SK-N-SH (cell line): ENCODE data around the gene LRRIQ1. TPM values are rescaled to one million over a fixed set of nuclear protein-coding genes. Genes with fewer than 3 reads are reported as not detected.

Experiments used
- CTCF ChIA-PET: fragments of 300-600, 350-600 bp; formaldehyde crosslinking; extraction: SDS; loops from one replicate; lab custom pipeline; 2021; lab: Yijun Ruan, JAX
- POLR2A ChIA-PET: fragments of 350-600 bp; sonication (Branson Sonifier 250); formaldehyde crosslinking; extraction: SDS; loops from one replicate; lab custom pipeline; 2020; ENCODE audit warnings: antibody characterized with exemption, inconsistent platforms; lab: Yijun Ruan, JAX
- DNase-seq: peaks from one replicate; pipeline ENCODE4 v3.0.0; 2012
- H2AFZ ChIP-seq: fragments of 200-600 bp; sonication (generic); 2 replicates; pipeline ENCODE4 v1.8.1; 2016; ENCODE audit warnings: antibody characterized with exemption, mild to moderate bottlenecking, low read depth
- H3F3A ChIP-seq: fragments of 200-600 bp; sonication (generic); replicated peaks from 2 replicates; pipeline ENCODE3; 2016; ENCODE audit warnings: antibody characterized with exemption, mild to moderate bottlenecking; ENCODE audit not compliant: insufficient read depth
- H3K27ac ChIP-seq, 2 experiments: fragments of 200-500 bp in 1 of 2; fragments of 200-600 bp in 1 of 2; sonication (Bioruptor generic) in 1 of 2; sonication (generic), shearing (Covaris generic) in 1 of 2; 2 replicates each; pipeline versions ENCODE4 v1.5.1 to v1.6.1; 2014 to 2016; ENCODE audit warnings: low read depth in 2 of 2, inconsistent platforms in 1 of 2, low read length in 1 of 2, mild to moderate bottlenecking in 1 of 2, mixed read lengths in 1 of 2
- H3K27me3 ChIP-seq: fragments of 200-600 bp; sonication (generic), shearing (Covaris generic); 2 replicates; pipeline ENCODE4 v1.6.1; 2016; ENCODE audit warnings: mixed run types; ENCODE audit not compliant: insufficient read depth
- H3K36me3 ChIP-seq, 2 experiments: fragments of 200-500 bp in 1 of 2; fragments of 200-600 bp in 1 of 2; sonication (Bioruptor generic) in 1 of 2; sonication (generic) in 1 of 2; replicated peaks in 1 of 2; 2 replicates each; pipeline versions ENCODE3 to v1.5.1; 2014 to 2016; ENCODE audit warnings: low read length in 1 of 2, mild to moderate bottlenecking in 1 of 2; ENCODE audit not compliant: insufficient read depth in 2 of 2, control insufficient read depth in 1 of 2
- H3K4me1 ChIP-seq, 2 experiments: fragments of 200-500 bp in 1 of 2; fragments of 200-600 bp in 1 of 2; sonication (Bioruptor generic) in 1 of 2; sonication (generic), shearing (Covaris generic) in 1 of 2; 2 replicates each; pipeline versions ENCODE4 v1.5.1 to v1.6.1; 2014 to 2016; ENCODE audit warnings: low read depth in 1 of 2, low read length in 1 of 2, mixed run types in 1 of 2; ENCODE audit not compliant: insufficient read depth in 2 of 2, control insufficient read depth in 1 of 2
- H3K4me2 ChIP-seq: fragments of 200-600 bp; sonication (generic), shearing (Covaris generic); 2 replicates; pipeline ENCODE4 v1.6.1; 2017; ENCODE audit warnings: mixed run types
- H3K4me3 ChIP-seq, 2 experiments: fragments of 200-500 bp in 1 of 2; fragments of 200-600 bp in 1 of 2; sonication (Bioruptor generic) in 1 of 2; sonication (generic), shearing (Covaris generic) in 1 of 2; 2 replicates each; pipeline versions ENCODE4 v1.5.1 to v1.8.1; 2014 to 2016; ENCODE audit warnings: low read depth in 2 of 2, inconsistent platforms in 1 of 2, low read length in 1 of 2, mild to moderate bottlenecking in 1 of 2, mixed read lengths in 1 of 2, moderate library complexity in 1 of 2
- H3K79me2 ChIP-seq: fragments of 200-600 bp; sonication (generic); 2 replicates; pipeline ENCODE4 v1.8.1; 2017; ENCODE audit warnings: mild to moderate bottlenecking; ENCODE audit not compliant: insufficient read depth
- H3K9ac ChIP-seq: fragments of 200-600 bp; sonication (generic); 2 replicates; pipeline ENCODE4 v1.6.1; 2017; ENCODE audit warnings: mixed run types
- H3K9me2 ChIP-seq: fragments of 200-600 bp; sonication (generic); 2 replicates; pipeline ENCODE4 v1.6.1; 2017; ENCODE audit warnings: mixed run types
- H3K9me3 ChIP-seq: fragments of 200-600 bp; sonication (generic); 2 replicates; pipeline ENCODE4 v1.6.1; 2017; ENCODE audit warnings: mixed run types, mild to moderate bottlenecking, moderate library complexity
- H4K20me1 ChIP-seq: fragments of 200-600 bp; sonication (generic); 2 replicates; pipeline ENCODE4 v1.6.1; 2017; ENCODE audit warnings: mild to moderate bottlenecking, mixed run types; ENCODE audit not compliant: insufficient read depth
- CHD2 ChIP-seq: fragments of 150-350 bp; IDR thresholded peaks from 2 replicates; pipeline ENCODE4 v1.6.1; 2018; ENCODE audit warnings: low read length; ENCODE audit not compliant: partially characterized antibody
- CTCF ChIP-seq: fragments of 200-600 bp; sonication (generic); IDR thresholded peaks from 2 replicates; pipeline ENCODE4 v1.6.1; 2017; ENCODE audit warnings: antibody characterized with exemption, mild to moderate bottlenecking, moderate library complexity
- ELF1 ChIP-seq: IDR thresholded peaks from 2 replicates; pipeline ENCODE4 v1.4.0; 2012
- EP300 ChIP-seq, 2 experiments: IDR thresholded peaks; 2 replicates each; pipeline versions ENCODE4 v1.4.0 to v1.6.1; 2012; ENCODE audit warnings: borderline replicate concordance in 1 of 2, low read depth in 1 of 2, low read length in 1 of 2
- EZH2phosphoT487 ChIP-seq: fragments of 200-600 bp; sonication (generic); IDR thresholded peaks from 2 replicates; pipeline ENCODE4 v1.6.1; 2017; ENCODE audit warnings: low read depth, mixed run types, mild to moderate bottlenecking, antibody characterized with exemption, moderate library complexity, borderline replicate concordance
- GABPA ChIP-seq: IDR thresholded peaks from 2 replicates; pipeline ENCODE4 v1.4.0; 2012; ENCODE audit warnings: low read depth, mild to moderate bottlenecking
- GATA2 ChIP-seq: sonication (generic); formaldehyde crosslinking; IDR thresholded peaks from 2 replicates; pipeline ENCODE4 v1.5.0; 2020; ENCODE audit warnings: mild to moderate bottlenecking, missing genetic modification reagents
- JUND ChIP-seq: IDR thresholded peaks from 2 replicates; pipeline ENCODE4 v1.4.0; 2012
- MEF2A ChIP-seq: IDR thresholded peaks from 2 replicates; pipeline ENCODE4 v1.4.0; 2012; ENCODE audit warnings: low read depth, borderline replicate concordance
- MXI1 ChIP-seq: IDR thresholded peaks from 2 replicates; pipeline ENCODE4 v1.6.1; 2012; ENCODE audit warnings: mild to moderate bottlenecking, low read depth, low read length, improper control_type of control experiment
- NFIC ChIP-seq: IDR thresholded peaks from 2 replicates; pipeline ENCODE4 v1.4.0; 2012; ENCODE audit warnings: borderline replicate concordance
- PBX3 ChIP-seq: IDR thresholded peaks from 2 replicates; pipeline ENCODE4; 2012
- POLR2AphosphoS5 ChIP-seq: IDR thresholded peaks from 2 replicates; pipeline ENCODE4 v1.6.1; 2012; ENCODE audit warnings: low read depth, low read length
- RAD21 ChIP-seq: IDR thresholded peaks from 2 replicates; pipeline ENCODE4 v1.6.1; 2012; ENCODE audit warnings: mild to moderate bottlenecking, low read length
- REST ChIP-seq: IDR thresholded peaks from 2 replicates; pipeline ENCODE4 v1.6.1; 2012; ENCODE audit warnings: mild to moderate bottlenecking, low read depth, low read length, moderate library complexity
- RFX5 ChIP-seq: IDR thresholded peaks from 2 replicates; pipeline ENCODE4 v1.6.1; 2012; ENCODE audit warnings: mild to moderate bottlenecking, improper control_type of control experiment, low read length
- SIN3A ChIP-seq: IDR thresholded peaks from 2 replicates; pipeline ENCODE4 v1.6.1; 2012; ENCODE audit warnings: low read depth, mild to moderate bottlenecking, low read length, moderate library complexity, borderline replicate concordance
- SMC3 ChIP-seq: IDR thresholded peaks from 2 replicates; pipeline ENCODE4 v1.6.1; 2012; ENCODE audit warnings: low read depth, low read length, improper control_type of control experiment
- TAF1 ChIP-seq: IDR thresholded peaks from 2 replicates; pipeline ENCODE4 v1.6.1; 2012; ENCODE audit warnings: low read depth, mild to moderate bottlenecking, low read length, moderate library complexity, borderline replicate concordance
- USF2 ChIP-seq: fragments of 150-350 bp; IDR thresholded peaks from 2 replicates; pipeline ENCODE4 v1.6.1; 2017; ENCODE audit warnings: antibody characterized with exemption, low read length, low read depth, borderline replicate concordance
- YY1 ChIP-seq: IDR thresholded peaks from 2 replicates; pipeline ENCODE4 v1.4.0; 2012; ENCODE audit warnings: low read depth, mild to moderate bottlenecking
- WGBS: methylation state at CpG from one replicate; pipeline ENCODE4 v1.1.6; 2017; ENCODE audit warnings: low lambda C conversion rate; 5-methylcytosine and 5-hydroxymethylcytosine counted together
- polyA plus RNA-seq, 3 experiments: library from polyadenylated mRNA; depleted of rRNA; stranded (reverse); fragments of >200 nt; gene quantifications; 2 replicates each; pipeline ENCODE4 v1.2.3, GENCODE V29; 2012

Gene LRRIQ1
- polyA plus RNA-seq, 1 of the 3 experiments (the other 2 are of a cell fraction): 0.39 TPM

- Histone ChIP-seq H2AFZ (no peak overlapping the region), H3K4me1 (no peaks in the 10 kb centered on the region), H3K27ac (no peak overlapping the region), H3K36me3 (no peaks in the 10 kb centered on the region), H3K4me3 (no peak overlapping the region), H3K9me3 (no peaks in the 10 kb centered on the region), H3K4me2 (no peak overlapping the region), H3K9me2 (no peaks in the 10 kb centered on the region), H4K20me1 (no peaks in the 10 kb centered on the region), H3K79me2 (no peaks in the 10 kb centered on the region), H3K27me3 (no peaks in the 10 kb centered on the region), H3K9ac (no peak overlapping the region), H3F3A (peaks cover 3% of the 10 kb centered on the region)
- DNase-seq: no peak
- ChIA-PET CTCF (no interaction called here), POLR2A (no interaction called here)
- no peak for TF ChIP-seq RFX5
- no peak for TF ChIP-seq YY1
- TF ChIP-seq POLR2AphosphoS5: no peak
- TF ChIP-seq JUND: no peak
- TF ChIP-seq CTCF: no peak
- TF ChIP-seq GABPA: no peak
- no peak for TF ChIP-seq EP300 (IDR thresholded peaks at IDR 0.05; ENCODE audit: borderline replicate concordance in 1 of 2, low read depth in 1 of 2, low read length in 1 of 2)
- no peak for TF ChIP-seq NFIC
- TF ChIP-seq ELF1: no peak
- no peak for TF ChIP-seq GATA2 (CRISPR knock-in tag)
- TF ChIP-seq SMC3: no peak
- TF ChIP-seq MEF2A: no peak
- TF ChIP-seq SIN3A: no peak
- no peak for TF ChIP-seq CHD2
- no peak for TF ChIP-seq USF2
- TF ChIP-seq EZH2phosphoT487: no peak
- no peak for TF ChIP-seq MXI1
- 83% methylated on average over 1 of the region's 1 CpG for WGBS
Observed at GRCh38 chr12:85257671-85258070, 221.5 kb downstream of the LRRIQ1 start.

- Histone ChIP-seq H3K4me2 (no peak overlapping the region), H3K9me2 (no peaks in the 10 kb centered on the region), H3K9me3 (no peaks in the 10 kb centered on the region), H2AFZ (no peak overlapping the region), H3F3A (peaks cover 3% of the 10 kb centered on the region), H3K27ac (no peak overlapping the region), H3K4me1 (no peaks in the 10 kb centered on the region), H3K4me3 (no peak overlapping the region), H3K36me3 (no peaks in the 10 kb centered on the region), H3K27me3 (no peaks in the 10 kb centered on the region), H3K79me2 (no peaks in the 10 kb centered on the region), H3K9ac (no peak overlapping the region), H4K20me1 (no peaks in the 10 kb centered on the region)
- 56% methylated on average over 2 of the region's 2 CpGs for WGBS
- ChIA-PET CTCF (no interaction called here), POLR2A (no interaction called here)
- no peak for DNase-seq
- TF ChIP-seq PBX3: no peak
- TF ChIP-seq RAD21: no peak
- no peak for TF ChIP-seq GATA2 (CRISPR knock-in tag)
- no peak for TF ChIP-seq REST
- TF ChIP-seq MEF2A: no peak
- no peak for TF ChIP-seq TAF1
Observed at GRCh38 chr12:85260447-85260846, 224.3 kb downstream of the LRRIQ1 start.
